Muscle of leg (tissue), 11 donors: ENCODE results near the gene RAB36. TPM values are rescaled to one million over a fixed set of nuclear protein-coding genes. Genes with fewer than 3 reads are reported as not detected.
A peak's percentile ranks its signal among the peaks of the same experiment; 100 is the strongest.

Source experiments
- DNase-seq: peaks from one replicate; pipeline ENCODE4 v3.0.0; 2013
- H3K27ac ChIP-seq: one replicate; pipeline ENCODE4 v1.5.1; 2013; ENCODE audit warnings: mild to moderate bottlenecking, low read length, control low read depth
- H3K27me3 ChIP-seq: one replicate; pipeline ENCODE4 v1.6.1; 2013; ENCODE audit warnings: low read length; ENCODE audit not compliant: control insufficient read depth, insufficient read depth
- H3K36me3 ChIP-seq: one replicate; pipeline ENCODE4 v1.6.1; 2013; ENCODE audit warnings: low read length; ENCODE audit not compliant: control insufficient read depth, insufficient read depth
- H3K4me1 ChIP-seq: one replicate; pipeline ENCODE4 v1.6.1; 2013; ENCODE audit warnings: low read length; ENCODE audit not compliant: control insufficient read depth, insufficient read depth
- H3K4me3 ChIP-seq: one replicate; pipeline ENCODE4 v1.5.1; 2013; ENCODE audit warnings: low read length, control low read depth
- H3K9me3 ChIP-seq: replicated peaks from 2 replicates; pipeline ENCODE4 v1.6.1; 2013; ENCODE audit warnings: low read depth, low read length; ENCODE audit not compliant: control insufficient read depth
- WGBS: methylation state at CpG from one replicate; pipeline ENCODE4 v1.1.5; 2013; ENCODE audit warnings: missing lambda C conversion rate; ENCODE audit not compliant: insufficient coverage; 5-methylcytosine and 5-hydroxymethylcytosine counted together
- polyA plus RNA-seq, 8 donors: library from polyadenylated mRNA; unstranded; fragments of 120-200 nt; gene quantifications; one replicate each; pipeline versions ENCODE4 v1.2.1 to v1.2.3, GENCODE V29; 2013; ENCODE audit warnings: inconsistent platforms in 1 of 8, low replicate concordance in 1 of 8; ENCODE audit not compliant: insufficient read length in 8 of 8, insufficient read depth in 1 of 8
- total RNA-seq: library from RNA; stranded (reverse); fragments of 120-200 nt; gene quantifications from one replicate; pipeline ENCODE4 v1.2.4, GENCODE V29; 2013

RAB36 gene
- total and polyA plus RNA-seq, 9 donors, result 1.0 to 2.7 (median 1.5) TPM

DNA sequence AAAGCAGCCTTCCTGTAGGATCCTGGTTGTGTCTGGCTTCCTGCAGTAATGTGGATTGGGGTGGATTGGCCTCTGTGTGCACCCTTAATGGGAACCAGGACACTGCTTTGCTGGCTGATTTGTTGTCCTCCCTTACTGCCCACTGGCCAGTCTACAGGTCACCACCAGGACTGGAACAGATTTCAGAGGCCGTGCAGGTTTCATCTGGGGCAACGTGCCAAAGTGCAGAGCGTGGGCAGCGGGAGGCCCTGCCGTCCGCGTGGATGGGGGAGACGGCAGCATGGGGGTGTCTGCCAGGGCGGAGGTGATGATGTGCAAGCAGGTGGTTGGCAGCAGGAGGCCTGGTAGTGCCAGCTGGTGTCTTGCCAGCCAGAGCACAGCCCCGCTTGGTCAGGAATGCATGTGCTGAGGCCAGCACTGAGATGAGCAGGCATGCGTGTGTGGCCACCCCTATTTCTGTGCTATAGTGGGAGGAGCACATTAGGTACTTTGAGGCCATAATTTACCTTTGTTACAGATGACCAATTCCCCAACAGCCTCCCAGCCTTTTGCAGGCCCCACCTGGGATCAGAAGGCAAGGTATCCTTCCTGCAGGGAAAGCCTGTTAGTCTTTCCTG is 59.4 kb downstream of the RAB36 start:
- Histone ChIP-seq H3K27ac (no peak overlapping the region), H3K9me3 (no peaks in the 10 kb centered on the region), H3K4me3 (no peak overlapping the region), H3K27me3 (peaks cover 15% of the 10 kb centered on the region), H3K36me3 (no peaks in the 10 kb centered on the region), H3K4me1 (peaks cover 33% of the 10 kb centered on the region)
- WGBS, result 34% methylated on average over 8 of the region's 11 CpGs
- DNase-seq, result peak; percentile 77

DNA sequence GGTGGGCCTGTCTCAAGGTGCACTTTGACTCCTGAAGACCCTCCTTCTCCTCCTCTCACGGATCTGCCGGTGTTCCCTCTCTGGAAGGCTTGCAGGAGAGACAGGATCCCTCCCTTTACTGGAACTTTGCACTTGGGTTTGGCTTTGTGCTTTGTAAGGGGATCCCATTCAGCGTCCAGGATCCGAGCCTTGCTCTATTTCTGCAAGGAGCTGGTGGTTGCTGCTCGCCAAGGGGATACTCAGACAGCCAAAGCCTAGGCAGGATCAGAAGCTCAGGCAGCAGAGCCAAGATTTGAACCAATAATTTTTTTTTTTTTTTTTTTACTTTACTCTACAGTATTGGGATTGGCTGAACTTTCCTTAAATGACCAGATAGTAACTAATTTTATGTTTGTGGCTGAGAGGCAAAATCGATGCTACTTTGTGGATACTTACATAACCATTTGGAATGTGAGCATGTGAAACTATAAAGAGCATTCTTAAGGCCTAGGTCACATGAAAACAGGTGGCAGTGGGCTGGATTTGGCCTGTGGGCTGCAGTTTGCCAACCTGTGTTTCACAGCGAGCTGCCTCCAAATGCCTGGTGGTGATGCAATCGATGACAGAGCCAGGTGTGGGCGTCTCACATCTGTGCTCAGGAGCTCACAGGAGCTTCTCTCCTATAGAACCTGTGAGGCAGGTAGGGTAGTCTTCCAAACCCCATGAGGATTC is 60.2 kb downstream of the RAB36 start:
- DNase-seq, result peak; percentile 87
- Histone ChIP-seq H3K4me3 (no peak overlapping the region), H3K27ac (no peak overlapping the region), H3K36me3 (no peaks in the 10 kb centered on the region), H3K9me3 (no peaks in the 10 kb centered on the region), H3K27me3 (peaks cover 15% of the 10 kb centered on the region), H3K4me1 (peaks cover 33% of the 10 kb centered on the region)
- WGBS, result 50% methylated on average over 6 of the region's 9 CpGs

DNA sequence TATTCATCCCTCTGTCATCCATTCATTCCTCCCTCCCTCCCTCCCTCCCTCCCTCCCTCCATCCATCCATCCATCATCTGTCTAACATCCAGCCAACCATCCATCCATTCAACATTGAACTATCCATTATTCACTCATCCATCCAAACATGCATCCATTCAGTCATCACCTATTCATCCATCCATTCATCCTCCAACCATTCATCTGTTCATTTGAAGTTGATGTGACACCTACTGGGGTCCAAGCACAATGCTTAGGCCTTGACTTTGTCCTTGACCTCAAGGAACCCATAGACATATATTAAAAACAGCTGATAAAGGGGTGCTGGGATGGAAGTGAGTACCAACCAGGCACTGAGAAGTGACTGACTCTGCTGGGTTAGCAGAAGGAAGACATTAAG is 61.6 kb downstream of the RAB36 start:
- no peak overlapping the region for H3K4me3 ChIP-seq
- peaks cover 10% of the 10 kb centered on the region for H3K27me3 ChIP-seq
- no peak overlapping the region for H3K27ac ChIP-seq
- H3K36me3 ChIP-seq, result no peaks in the 10 kb centered on the region
- H3K9me3 ChIP-seq, result no peaks in the 10 kb centered on the region
- peaks cover 36% of the 10 kb centered on the region for H3K4me1 ChIP-seq
- DNase-seq, result no peak

DNA sequence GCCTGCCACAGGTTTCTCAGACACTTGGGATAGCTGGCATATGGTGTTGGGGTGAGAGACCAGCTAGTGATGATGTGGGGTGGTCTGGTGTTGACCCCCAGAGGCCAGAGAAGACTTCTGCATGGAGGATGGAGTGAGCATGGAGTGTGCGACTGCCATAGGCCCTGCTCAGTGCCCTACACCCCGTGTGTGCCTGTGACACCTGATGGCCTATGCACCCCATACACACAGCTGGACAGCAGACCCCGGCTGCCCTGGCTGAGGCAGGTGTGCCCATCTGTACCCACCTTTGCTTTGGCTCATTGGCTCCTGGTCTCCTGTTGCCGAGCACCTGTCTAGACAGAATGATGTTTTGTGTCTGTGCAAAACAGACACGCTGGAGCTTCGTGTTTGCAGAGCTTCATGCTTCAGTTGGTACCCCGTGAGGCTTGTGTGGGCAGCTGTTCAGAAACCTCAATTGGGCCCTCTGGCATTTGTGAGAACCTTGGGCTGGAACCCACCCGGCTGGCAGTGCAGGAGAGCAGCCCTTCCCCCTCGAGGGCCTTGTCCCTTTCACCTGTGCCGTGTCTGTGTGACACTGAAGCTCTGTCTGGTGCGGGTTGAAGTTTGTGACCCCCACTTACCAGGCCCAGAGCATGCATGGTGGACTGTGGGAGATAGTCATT is 62.6 kb downstream of the RAB36 start:
- DNase-seq, result no peak
- 94% methylated on average over 7 of the region's 11 CpGs for WGBS
- peaks cover 10% of the 10 kb centered on the region for H3K27me3 ChIP-seq
- H3K27ac ChIP-seq, result no peak overlapping the region
- no peaks in the 10 kb centered on the region for H3K9me3 ChIP-seq
- peaks cover 46% of the 10 kb centered on the region for H3K4me1 ChIP-seq
- no peak overlapping the region for H3K4me3 ChIP-seq
- no peaks in the 10 kb centered on the region for H3K36me3 ChIP-seq

DNA sequence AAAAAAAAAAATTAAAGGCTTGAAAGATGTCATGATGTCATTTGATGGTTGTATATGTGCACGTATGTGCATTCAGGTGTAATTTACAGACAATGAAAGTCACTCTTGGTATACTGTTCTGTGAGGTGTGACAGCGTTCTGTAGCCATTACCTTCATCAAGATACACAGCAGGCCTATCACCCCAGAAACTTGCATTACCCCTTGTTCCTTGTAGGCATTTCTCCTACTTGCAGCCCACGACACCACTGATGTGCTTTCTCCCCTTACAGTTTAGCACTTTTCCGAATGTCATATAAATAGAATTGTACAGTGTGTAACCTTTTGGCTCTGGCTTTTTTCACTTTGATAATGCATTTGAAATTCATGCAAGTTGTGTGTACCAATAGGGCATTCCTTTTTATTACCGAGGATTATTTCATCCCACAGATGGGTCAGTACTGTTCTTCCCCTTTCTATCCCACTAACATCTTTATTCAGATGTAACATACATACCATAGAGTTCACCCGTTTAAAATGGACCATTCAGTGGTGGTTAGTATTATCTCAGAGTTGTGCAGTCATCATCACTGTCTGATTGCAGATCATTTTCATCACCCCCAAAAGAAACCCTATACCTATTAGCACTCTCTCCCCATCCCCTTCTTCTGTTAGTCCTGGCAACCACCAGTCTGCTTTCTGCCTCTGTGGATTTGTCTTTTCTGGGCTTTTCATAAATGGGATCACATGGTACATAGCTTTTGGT is 65.3 kb downstream of the RAB36 start:
- Histone ChIP-seq H3K36me3 (no peaks in the 10 kb centered on the region), H3K27me3 (peaks cover 17% of the 10 kb centered on the region), H3K4me3 (no peak overlapping the region), H3K27ac (no peak overlapping the region), H3K4me1 (peaks cover 41% of the 10 kb centered on the region), H3K9me3 (no peaks in the 10 kb centered on the region)
- no peak for DNase-seq
- WGBS, result no CpG with 5 or more reads among the region's 6 CpGs

DNA sequence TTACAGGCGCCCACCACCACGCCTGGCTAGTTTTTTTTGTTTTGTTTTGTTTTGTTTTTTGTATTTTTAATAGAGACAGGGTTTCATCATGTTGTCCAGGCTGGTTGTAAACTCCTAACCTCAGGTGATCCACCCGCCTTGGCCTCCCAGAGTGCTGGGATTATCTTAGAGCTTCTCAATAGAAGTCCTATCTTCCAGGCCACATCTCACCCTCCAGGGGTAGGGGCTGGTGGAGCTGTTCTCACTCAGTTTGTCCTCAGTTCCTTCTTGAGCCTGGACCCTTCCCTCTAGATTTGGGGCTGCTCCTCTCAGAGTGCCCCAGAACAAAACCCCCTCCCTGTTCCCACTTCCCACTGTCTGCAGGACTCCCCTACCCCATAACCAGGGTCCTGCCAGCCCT is 66.3 kb downstream of the RAB36 start:
- no peak for DNase-seq
- Histone ChIP-seq H3K27me3 (peaks cover 24% of the 10 kb centered on the region), H3K4me1 (peaks cover 42% of the 10 kb centered on the region), H3K27ac (no peak overlapping the region), H3K36me3 (no peaks in the 10 kb centered on the region), H3K9me3 (no peaks in the 10 kb centered on the region), H3K4me3 (no peak overlapping the region)
- WGBS, result no CpG with 5 or more reads among the region's 3 CpGs

DNA sequence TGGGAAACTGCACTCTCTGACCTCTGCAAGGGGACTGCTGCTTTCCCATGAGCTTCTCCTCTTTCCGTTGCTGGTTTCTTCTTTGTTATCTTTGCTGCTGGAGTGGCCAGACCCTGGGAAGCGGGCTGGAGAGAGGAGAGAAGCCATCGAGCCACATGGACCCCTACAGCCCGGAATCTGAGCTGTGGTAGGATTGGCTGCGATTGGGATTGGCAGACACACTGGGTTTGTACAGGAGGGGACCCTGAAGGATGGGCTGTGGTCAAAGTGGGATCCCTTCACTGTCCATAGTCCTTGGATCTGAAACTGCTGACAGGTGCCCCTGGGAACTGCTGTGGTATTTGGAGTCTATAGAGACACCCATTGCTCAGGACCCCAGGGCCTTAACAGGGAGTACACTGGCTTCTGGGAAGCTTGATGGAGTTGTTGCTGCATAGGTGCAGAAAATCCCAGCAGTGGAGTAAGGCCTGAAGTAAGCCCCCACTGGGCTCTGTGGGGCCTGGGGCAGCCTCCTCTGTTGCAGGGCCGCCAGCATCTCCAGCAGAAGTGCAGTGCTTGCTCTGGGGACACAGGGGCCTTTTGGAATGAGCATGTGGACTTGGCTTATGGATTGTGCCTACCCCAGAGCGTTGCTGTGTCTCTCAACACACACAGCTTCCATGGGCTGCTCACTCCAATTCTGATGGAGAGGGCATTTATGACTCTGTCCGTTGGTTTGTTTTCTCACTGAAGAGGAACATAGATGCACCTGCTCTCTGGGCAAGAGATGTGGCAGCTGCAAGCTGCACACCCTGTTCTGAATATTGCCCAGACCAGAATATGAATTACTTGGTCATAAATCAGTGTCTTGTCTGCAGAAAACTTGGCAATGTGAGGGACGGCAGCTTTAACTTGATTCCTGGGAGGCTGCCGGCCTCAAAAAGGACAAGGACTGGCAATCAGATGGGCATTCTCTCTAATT is 67.1 kb downstream of the RAB36 start:
- Histone ChIP-seq H3K27me3 (peaks cover 27% of the 10 kb centered on the region), H3K36me3 (no peaks in the 10 kb centered on the region), H3K27ac (no peak overlapping the region), H3K4me3 (no peak overlapping the region), H3K4me1 (peaks cover 46% of the 10 kb centered on the region), H3K9me3 (no peaks in the 10 kb centered on the region)
- peak; percentile 76 for DNase-seq
- 80% methylated on average over 8 of the region's 10 CpGs for WGBS

DNA sequence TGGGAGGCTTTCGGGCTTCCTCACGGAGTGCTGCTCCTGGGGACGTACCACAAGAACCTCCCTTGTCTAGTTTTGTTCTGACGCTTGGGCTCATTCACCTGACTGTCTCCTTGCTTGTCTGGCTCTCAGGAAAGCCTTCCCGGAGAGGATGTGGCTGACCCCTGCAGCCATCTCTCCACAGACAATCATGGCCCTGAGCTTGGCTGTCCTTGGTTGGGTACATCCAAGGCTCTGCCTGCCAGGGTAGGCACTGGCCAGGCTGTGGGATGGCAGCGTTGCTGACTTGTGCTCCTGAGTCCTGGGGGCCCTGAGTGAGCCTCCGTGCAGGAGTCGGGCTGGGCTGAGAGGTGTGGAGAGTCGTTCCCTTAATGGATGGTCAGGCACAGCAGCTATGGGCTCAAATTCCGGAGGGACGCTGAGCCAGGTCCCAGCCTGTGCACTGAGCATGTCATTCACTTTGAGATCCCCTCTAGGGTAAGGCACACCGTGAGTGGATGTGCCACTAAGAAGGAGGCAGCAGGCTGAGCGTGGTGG is 67.8 kb downstream of the RAB36 start:
- Histone ChIP-seq H3K27me3 (peaks cover 24% of the 10 kb centered on the region), H3K9me3 (no peaks in the 10 kb centered on the region), H3K4me1 (peaks cover 48% of the 10 kb centered on the region), H3K27ac (no peak overlapping the region), H3K4me3 (no peak overlapping the region), H3K36me3 (no peaks in the 10 kb centered on the region)
- WGBS, result 84% methylated on average over 10 of the region's 13 CpGs
- no peak for DNase-seq

DNA sequence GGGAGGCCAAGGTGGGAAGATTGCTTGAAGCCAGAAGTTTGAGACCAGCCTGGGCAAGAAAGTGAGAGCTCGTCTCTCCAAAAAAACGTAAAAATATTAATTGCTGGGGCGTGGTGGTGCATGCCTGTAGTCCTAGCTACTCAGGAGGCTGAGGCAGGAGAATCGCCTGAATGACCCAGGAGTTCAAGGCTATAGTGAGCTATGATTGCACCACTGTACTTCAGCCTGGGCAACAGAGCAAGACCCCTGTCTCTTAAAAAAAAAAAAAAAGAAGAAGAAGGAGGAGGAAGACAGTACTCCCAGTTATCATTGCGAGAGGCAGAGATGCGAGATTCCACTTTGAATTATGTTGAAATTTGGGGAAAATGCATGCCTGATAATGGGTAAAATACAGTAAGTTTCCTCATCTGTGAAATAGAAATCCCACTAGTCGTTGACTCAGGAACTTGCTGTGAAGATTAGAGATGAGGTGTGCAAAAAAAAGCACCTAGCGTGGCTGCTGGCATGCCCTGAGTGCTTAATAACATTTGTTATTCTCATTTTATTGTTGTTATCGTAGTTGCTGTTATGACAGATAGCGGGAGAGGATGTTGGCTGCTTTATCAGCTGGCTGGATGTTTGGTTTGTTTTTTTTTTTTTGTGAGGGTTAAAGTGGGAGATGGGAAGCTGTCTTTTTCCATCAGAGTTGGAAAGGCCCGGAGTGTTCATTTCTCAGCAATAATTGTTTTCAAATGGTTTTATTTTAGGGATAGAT is 68.5 kb downstream of the RAB36 start:
- no peak overlapping the region for H3K4me3 ChIP-seq
- H3K9me3 ChIP-seq, result no peaks in the 10 kb centered on the region
- 74% methylated on average over 7 of the region's 11 CpGs for WGBS
- H3K4me1 ChIP-seq, result peaks cover 54% of the 10 kb centered on the region
- H3K27me3 ChIP-seq, result peaks cover 23% of the 10 kb centered on the region
- no peak for DNase-seq
- H3K27ac ChIP-seq, result no peak overlapping the region
- no peaks in the 10 kb centered on the region for H3K36me3 ChIP-seq
